H1 (cell line): Measurements from ENCODE around the gene ADAMTS6. TPM values are rescaled to one million over a fixed set of nuclear protein-coding genes. Genes with fewer than 3 reads are reported as not detected.

ENCODE experiments used
- CTCF ChIA-PET: fragments of 300-600 bp; sonication (Branson Sonifier 250); formaldehyde crosslinking; loops from one replicate; lab custom pipeline; 2021; ENCODE audit not compliant: partially characterized antibody; lab: Charles Lee
- POLR2A ChIA-PET: fragments of 300-600 bp; sonication (Branson Sonifier 250); formaldehyde crosslinking; loops from one replicate; lab custom pipeline; 2021; ENCODE audit warnings: inconsistent platforms; ENCODE audit not compliant: partially characterized antibody; lab: Charles Lee
- DNase-seq, 2 experiments: peaks; one replicate each; pipeline versions ENCODE4 v3.0.0 to v3.0.0-alpha.2; 2010 to 2022; ENCODE audit warnings: low spot score in 2 of 2, low read depth in 1 of 2, mixed read lengths in 1 of 2
- FAIRE-seq: peaks from 2 replicates; lab custom pipeline; 2011; peaks lifted over from hg19 to GRCh38; lab: Jason Lieb, UNC
- H2AFZ ChIP-seq: 2 replicates; pipeline ENCODE4 v1.8.1; 2012; ENCODE audit warnings: low read length, inconsistent platforms
- H2AK5ac ChIP-seq: 2 replicates; pipeline ENCODE4 v1.6.1; 2013; ENCODE audit warnings: low read depth, low read length
- H2BK120ac ChIP-seq: replicated peaks from 2 replicates; pipeline ENCODE3; 2013; ENCODE audit warnings: low read depth, low read length, inconsistent platforms
- H2BK12ac ChIP-seq: 2 replicates; pipeline ENCODE4 v1.6.1; 2013; ENCODE audit warnings: low read depth, low read length
- H2BK15ac ChIP-seq: 2 replicates; pipeline ENCODE4 v1.6.1; 2013; ENCODE audit warnings: low read length
- H2BK20ac ChIP-seq: 2 replicates; pipeline ENCODE4 v1.6.1; 2013; ENCODE audit warnings: low read length
- H2BK5ac ChIP-seq: 2 replicates; pipeline ENCODE4 v1.6.1; 2013; ENCODE audit warnings: low read depth, low read length
- H3K14ac ChIP-seq: 2 replicates; pipeline ENCODE4 v1.6.1; 2013; ENCODE audit warnings: inconsistent platforms; ENCODE audit not compliant: insufficient read length
- H3K18ac ChIP-seq: 2 replicates; pipeline ENCODE4 v1.6.1; 2013; ENCODE audit warnings: low read length; ENCODE audit errors: extremely low read depth
- H3K23ac ChIP-seq: 2 replicates; pipeline ENCODE4 v1.6.1; 2013; ENCODE audit warnings: inconsistent platforms; ENCODE audit not compliant: insufficient read length
- H3K23me2 ChIP-seq: 2 replicates; pipeline ENCODE4 v1.6.1; 2013; ENCODE audit warnings: low read depth, low read length
- H3K27ac ChIP-seq: 2 replicates; pipeline ENCODE4 v1.6.1; 2011; ENCODE audit warnings: low read depth, low read length, inconsistent platforms
- H3K27me3 ChIP-seq, 4 experiments: replicated peaks in 1 of 4; 1 replicate in 1 of 4; 2 replicates in 3 of 4; pipeline versions ENCODE4 v1.6.1 to v1.8.1; 2011 to 2013; ENCODE audit warnings: low read length in 3 of 4, mild to moderate bottlenecking in 3 of 4, inconsistent platforms in 2 of 4, mixed read lengths in 2 of 4, moderate library complexity in 1 of 4; ENCODE audit not compliant: control insufficient read depth in 3 of 4, insufficient read depth in 3 of 4; ENCODE audit errors: extremely low read depth in 1 of 4
- H3K36me3 ChIP-seq, 4 experiments: 2 replicates each; pipeline versions ENCODE4 v1.6.1 to v1.8.1; 2011 to 2013; ENCODE audit warnings: mild to moderate bottlenecking in 4 of 4, low read length in 3 of 4, moderate library complexity in 2 of 4, control low read depth in 1 of 4, inconsistent platforms in 1 of 4; ENCODE audit not compliant: insufficient read depth in 4 of 4, control insufficient read depth in 2 of 4
- H3K4ac ChIP-seq: replicated peaks from 2 replicates; pipeline ENCODE3; 2013; ENCODE audit warnings: low read length, low read depth, mixed read lengths, inconsistent platforms; ENCODE audit not compliant: insufficient read length
- H3K4me1 ChIP-seq, 4 experiments: replicated peaks in 1 of 4; 1 replicate in 1 of 4; 2 replicates in 3 of 4; pipeline versions ENCODE4 v1.6.1 to v1.8.1; 2011 to 2013; ENCODE audit warnings: low read length in 3 of 4, inconsistent platforms in 2 of 4, mixed read lengths in 1 of 4; ENCODE audit not compliant: insufficient read depth in 4 of 4, control insufficient read depth in 3 of 4
- H3K4me2 ChIP-seq, 2 experiments: 2 replicates each; pipeline versions ENCODE4 v1.6.1 to v1.8.1; 2011 to 2013; ENCODE audit warnings: low read depth in 2 of 2, low read length in 2 of 2, control low read depth in 1 of 2, inconsistent platforms in 1 of 2, mild to moderate bottlenecking in 1 of 2; ENCODE audit not compliant: insufficient read depth in 1 of 2
- H3K4me3 ChIP-seq, 4 experiments: fragments of 200-600, 300-600 bp in 1 of 4; sonication (generic), shearing (Covaris generic), sonication (Bioruptor Twin) in 1 of 4; 2 replicates each; pipeline versions ENCODE4 v1.5.1 to v1.8.1; 2011 to 2016; ENCODE audit warnings: low read length in 4 of 4, low read depth in 3 of 4, control low read depth in 2 of 4, inconsistent platforms in 2 of 4, mild to moderate bottlenecking in 2 of 4, mixed read lengths in 1 of 4, moderate library complexity in 1 of 4; ENCODE audit not compliant: insufficient read depth in 2 of 4; ENCODE audit errors: extremely low read depth in 1 of 4
- H3K56ac ChIP-seq: replicated peaks from 2 replicates; pipeline ENCODE3; 2013; ENCODE audit warnings: low read depth, mild to moderate bottlenecking, mixed read lengths, low read length, inconsistent platforms; ENCODE audit not compliant: insufficient read length
- H3K79me1 ChIP-seq: 2 replicates; pipeline ENCODE4 v1.6.1; 2013; ENCODE audit warnings: low read depth, low read length, control low read depth
- H3K79me2 ChIP-seq, 2 experiments: 2 replicates each; pipeline versions ENCODE4 v1.6.1 to v1.8.1; 2012 to 2013; ENCODE audit warnings: low read length in 2 of 2, mild to moderate bottlenecking in 2 of 2, inconsistent platforms in 1 of 2; ENCODE audit not compliant: insufficient read depth in 2 of 2, control insufficient read depth in 1 of 2
- H3K9ac ChIP-seq, 4 experiments: replicated peaks in 1 of 4; 1 replicate in 1 of 4; 2 replicates in 3 of 4; pipeline versions ENCODE4 v1.6.1 to v1.8.1; 2011 to 2013; ENCODE audit warnings: low read depth in 3 of 4, low read length in 3 of 4, control low read depth in 2 of 4, mild to moderate bottlenecking in 2 of 4, moderate library complexity in 2 of 4, inconsistent platforms in 1 of 4; ENCODE audit errors: extremely low read depth in 1 of 4
- H3K9me3 ChIP-seq, 2 experiments: 2 replicates each; pipeline versions ENCODE4 v1.6.1 to v1.8.1; 2012 to 2013; ENCODE audit warnings: mild to moderate bottlenecking in 2 of 2, moderate library complexity in 2 of 2, control low read depth in 1 of 2, inconsistent platforms in 1 of 2, low read depth in 1 of 2, low read length in 1 of 2, mixed read lengths in 1 of 2; ENCODE audit not compliant: insufficient read depth in 2 of 2
- H4K20me1 ChIP-seq, 2 experiments: replicated peaks in 1 of 2; 2 replicates each; pipeline versions ENCODE3 to v1.8.1; 2011 to 2013; ENCODE audit warnings: inconsistent platforms in 2 of 2, low read length in 2 of 2, mild to moderate bottlenecking in 1 of 2; ENCODE audit not compliant: insufficient read depth in 2 of 2, control insufficient read depth in 1 of 2
- H4K5ac ChIP-seq: 2 replicates; pipeline ENCODE4 v1.6.1; 2013; ENCODE audit warnings: low read length, low read depth, mixed read lengths, inconsistent platforms; ENCODE audit not compliant: insufficient read length
- H4K8ac ChIP-seq: 2 replicates; pipeline ENCODE4 v1.8.0; 2013; ENCODE audit warnings: mild to moderate bottlenecking, moderate library complexity, low read length, inconsistent platforms; ENCODE audit not compliant: insufficient read depth; ENCODE audit errors: extremely low read depth
- H4K91ac ChIP-seq: replicated peaks from 2 replicates; pipeline ENCODE3; 2013; ENCODE audit warnings: low read length, mixed read lengths, inconsistent platforms; ENCODE audit not compliant: insufficient read length
- BACH1 ChIP-seq: IDR thresholded peaks from 2 replicates; pipeline ENCODE4 v1.6.1; 2012; ENCODE audit warnings: low read length, improper control_type of control experiment
- BRCA1 ChIP-seq: IDR thresholded peaks from 2 replicates; pipeline ENCODE4 v1.6.1; 2012; ENCODE audit warnings: low read depth, low read length, improper control_type of control experiment
- CREB1 ChIP-seq: IDR thresholded peaks from 2 replicates; pipeline ENCODE4 v1.6.1; 2012; ENCODE audit warnings: inconsistent platforms
- JUND ChIP-seq: IDR thresholded peaks from 2 replicates; pipeline ENCODE4 v1.6.1; 2011; ENCODE audit warnings: mild to moderate bottlenecking, improper control_type of control experiment, low read length
- KDM5A ChIP-seq: fragments of 200-600 bp; IDR thresholded peaks from 2 replicates; pipeline ENCODE4 v1.7.1; 2012; ENCODE audit warnings: mild to moderate bottlenecking, low read length, inconsistent platforms, mixed read lengths
- POU5F1 ChIP-seq: IDR thresholded peaks from 2 replicates; pipeline ENCODE4 v1.6.1; 2011; ENCODE audit warnings: low read depth, mild to moderate bottlenecking, low read length, moderate library complexity
- RBBP5 ChIP-seq: IDR thresholded peaks from 2 replicates; pipeline ENCODE4 v1.7.1; 2012; ENCODE audit warnings: low read depth, mild to moderate bottlenecking, inconsistent platforms, low read length, moderate library complexity, borderline replicate concordance
- SP2 ChIP-seq: IDR thresholded peaks from 2 replicates; pipeline ENCODE4 v1.6.1; 2012; ENCODE audit warnings: mild to moderate bottlenecking, low read length, inconsistent platforms
- ZNF274 ChIP-seq: IDR thresholded peaks from 2 replicates; pipeline ENCODE4 v1.7.0; 2012; ENCODE audit warnings: low read length, borderline replicate concordance; ENCODE audit errors: extremely low read depth
- WGBS, 2 experiments: shearing (Covaris generic) in 1 of 2; methylation state at CpG; one replicate each; pipeline versions ENCODE4 v1.1.6 to v1.1.7; 2013 to 2015; ENCODE audit warnings: low lambda C conversion rate in 2 of 2, mixed read lengths in 2 of 2, inconsistent platforms in 1 of 2, low coverage in 1 of 2, missing lambda C conversion rate in 1 of 2; ENCODE audit not compliant: insufficient replicate concordance in 2 of 2, insufficient coverage in 1 of 2, insufficient read length in 1 of 2; ENCODE audit errors: extremely low coverage in 1 of 2, missing lambda C conversion rate in 1 of 2; 5-methylcytosine and 5-hydroxymethylcytosine counted together
- polyA plus RNA-seq, 7 experiments: library from polyadenylated mRNA; depleted of rRNA in 3 of 7; stranded (reverse) in 5 of 7; unstranded in 2 of 7; fragments of >200 nt in 5 of 7; fragments of 200-250 nt in 2 of 7; gene quantifications; 1 replicate in 5 of 7; 2 replicates in 1 of 7; 4 replicates in 1 of 7; pipeline versions ENCODE4 v1.2.1 to v1.2.3, GENCODE V29; 2011 to 2013; ENCODE audit warnings: missing spikeins in 2 of 7, mixed read lengths in 2 of 7
- total RNA-seq: library from RNA; stranded (reverse); fragmentation: NEBNext Ultra II Directional; extraction: Animal tissue kit (Norgen Biotek cat#: 25700); gene quantifications from 2 replicates; pipeline ENCODE4 v1.2.1, GENCODE V29; 2021
- TF ChIP-seq, protein P1 (sequence below): IDR thresholded peaks from 2 replicates; pipeline ENCODE4 v1.6.1; 2012; ENCODE audit warnings: inconsistent platforms

Gene ADAMTS6
- total and polyA plus RNA-seq, 2 of the 8 experiments (the other 6 are each of a cell fraction or from before 2014, with no cell fraction given), result 0.74 to 2.4 TPM

DNA sequence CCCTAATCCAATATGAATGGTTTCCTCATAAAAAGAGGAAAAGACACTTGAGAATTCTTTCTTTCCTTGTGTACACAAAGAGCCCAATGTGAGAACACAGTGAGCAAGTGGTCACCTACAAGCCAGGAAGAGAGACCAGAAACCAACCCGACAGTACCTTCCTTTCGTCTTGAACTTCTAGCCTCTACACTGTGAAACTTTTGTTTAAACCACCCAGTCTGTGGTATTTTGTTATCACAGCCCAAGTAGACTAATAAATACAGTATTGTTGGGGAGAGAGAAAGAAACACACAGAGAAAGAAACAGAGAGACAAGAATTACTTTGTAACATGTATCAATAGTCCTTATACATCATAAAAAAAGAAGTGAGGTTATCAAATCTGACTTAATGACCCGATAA, 44.0 kb upstream of the ADAMTS6 start:
- Histone ChIP-seq H3K23ac (no peak overlapping the region), H3K23me2 (no peaks in the 10 kb centered on the region), H4K20me1 (no peaks in the 10 kb centered on the region), H3K79me1 (no peaks in the 10 kb centered on the region), H3K14ac (no peak overlapping the region), H2BK5ac (no peak overlapping the region), H2BK15ac (no peak overlapping the region), H3K27ac (no peak overlapping the region), H3K4me1 (no peaks in the 10 kb centered on the region), H3K9ac (no peak overlapping the region), H3K9me3 (no peaks in the 10 kb centered on the region), H4K91ac (no peak overlapping the region), H3K79me2 (no peaks in the 10 kb centered on the region), H2AFZ (no peak overlapping the region), H2BK20ac (no peak overlapping the region), H3K4me3 (no peak overlapping the region), H3K4ac (no peak overlapping the region), H3K18ac (no peak overlapping the region), H2AK5ac (no peak overlapping the region), H2BK120ac (no peak overlapping the region), H4K8ac (no peak overlapping the region), H3K4me2 (no peak overlapping the region), H4K5ac (no peak overlapping the region), H3K56ac (no peak overlapping the region), H3K36me3 (peaks cover 0 to 24% (median 2%) of the 10 kb centered on the region in 4 experiments; a peak in 4 of 8 replicates), H2BK12ac (no peak overlapping the region), H3K27me3 (no peaks in the 10 kb centered on the region)
- no peak for FAIRE-seq
- ChIA-PET POLR2A (no interaction called here), CTCF (no interaction called here)
- no peak for TF ChIP-seq SP2
- no peak for TF ChIP-seq BRCA1
- TF ChIP-seq BACH1, result no peak
- TF ChIP-seq KDM5A, result no peak
- no peak for TF ChIP-seq JUND
- no peak for TF ChIP-seq CREB1
- TF ChIP-seq, protein P1, sequence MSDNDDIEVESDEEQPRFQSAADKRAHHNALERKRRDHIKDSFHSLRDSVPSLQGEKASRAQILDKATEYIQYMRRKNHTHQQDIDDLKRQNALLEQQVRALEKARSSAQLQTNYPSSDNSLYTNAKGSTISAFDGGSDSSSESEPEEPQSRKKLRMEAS, result no peak
- no peak for TF ChIP-seq RBBP5
- TF ChIP-seq ZNF274, result no peak
- no peak for TF ChIP-seq POU5F1
- no peak for DNase-seq
- WGBS, 2 experiments, result 92% methylated on average over 3 of the region's 3 CpGs; no CpG with 5 or more reads in 1 of the 2 experiments
